Stimulated activated CD8-positive, alpha-beta memory T cell treated with anti-CD3 and anti-CD28 coated beads, Interleukin-2, amount 100 ng/mL, for 1 hour (primary cell): Measurements from ENCODE around the gene UBE2J2.
A peak's percentile ranks its signal among the peaks of the same experiment; 100 is the strongest.
"Not testable (repeated sequence)": the region's sequence is repeated elsewhere in the genome, so short reads cannot be mapped to it uniquely, and the experiment has no call there.

Experiments used
- DNase-seq, 2 donors: peaks; one replicate each; pipeline ENCODE4 v3.0.0-alpha.2; 2020; ENCODE audit warnings: low read depth in 2 of 2

The UBE2J2 gene

GRCh38 chr1:1273512-1274298 lies at the start of gene UBE2J2:
TSS of gene UBE2J2 (minus strand) at chr1:1273854. CDS start at chr1:1267992, 5,862 bp downstream.
- DNase-seq = peak; percentile 88 to 91

- DNase-seq = no peak
Observed at GRCh38 chr1:1322952-1323351, 49.3 kb upstream of the UBE2J2 start.

- DNase-seq = no peak
Observed at GRCh38 chr1:1322418-1322817, 48.8 kb upstream of the UBE2J2 start.

GRCh38 chr1:1321477-1321876 lies 47.8 kb upstream of the UBE2J2 start:
- DNase-seq = no peak

GRCh38 chr1:1320666-1321448 lies 47.2 kb upstream of the UBE2J2 start:
- no peak for DNase-seq

- no peak for DNase-seq
Observed at GRCh38 chr1:1319646-1319941, 45.9 kb upstream of the UBE2J2 start.

GRCh38 chr1:1318777-1319645 lies 45.4 kb upstream of the UBE2J2 start:
- DNase-seq = no peak

GRCh38 chr1:1318131-1318652 lies 44.5 kb upstream of the UBE2J2 start:
- DNase-seq = no peak

GRCh38 chr1:1317420-1317819 lies 43.8 kb upstream of the UBE2J2 start:
- no peak for DNase-seq

- not testable (repeated sequence) for DNase-seq
Observed at GRCh38 chr1:1316199-1316598, 42.5 kb upstream of the UBE2J2 start.

- no peak for DNase-seq
Observed at GRCh38 chr1:1315435-1315954, 41.8 kb upstream of the UBE2J2 start.

GRCh38 chr1:1314678-1315335 lies 41.2 kb upstream of the UBE2J2 start:
- no peak for DNase-seq

GRCh38 chr1:1314237-1314586 lies 40.6 kb upstream of the UBE2J2 start:
- no peak for DNase-seq

GRCh38 chr1:1313500-1314236 lies 40.0 kb upstream of the UBE2J2 start:
- DNase-seq = no peak

- DNase-seq = no peak
Observed at GRCh38 chr1:1312450-1313314, 39.0 kb upstream of the UBE2J2 start.

- no peak for DNase-seq
Observed at GRCh38 chr1:1311107-1312104, 37.8 kb upstream of the UBE2J2 start.

- no peak for DNase-seq
Observed at GRCh38 chr1:1310476-1311053, 36.9 kb upstream of the UBE2J2 start.

- DNase-seq = no peak
Observed at GRCh38 chr1:1310109-1310385, 36.4 kb upstream of the UBE2J2 start.
